ENCODE data around the gene FBXO38.

FBXO38 gene

GRCh38 chr5:148469501-148469935, 85.8 kb downstream of the FBXO38 start:
- no peak overlapping the region for H3K4me3 ChIP-seq (ENCODE audit: insufficient read depth, low read depth, low read length)
- no peaks in the 10 kb centered on the region for H3K9me3 ChIP-seq (ENCODE audit: control insufficient read depth, low read length)
- H3K36me3 ChIP-seq (ENCODE audit: control insufficient read depth, insufficient read depth, low read length) = no peaks in the 10 kb centered on the region
- 91 to 96% methylated on average over 3 to 4 of the region's 4 CpGs for WGBS, 2 experiments
- H3K4me1 ChIP-seq (ENCODE audit: control insufficient read depth, insufficient read depth, low read length) = no peaks in the 10 kb centered on the region
- H3K27ac ChIP-seq (ENCODE audit: insufficient read depth, low read depth, low read length, poor library complexity, severe bottlenecking) = no peak overlapping the region
- no peaks in the 10 kb centered on the region for H3K27me3 ChIP-seq (ENCODE audit: control insufficient read depth, insufficient read depth, low read length, poor library complexity, severe bottlenecking)

DNA sequence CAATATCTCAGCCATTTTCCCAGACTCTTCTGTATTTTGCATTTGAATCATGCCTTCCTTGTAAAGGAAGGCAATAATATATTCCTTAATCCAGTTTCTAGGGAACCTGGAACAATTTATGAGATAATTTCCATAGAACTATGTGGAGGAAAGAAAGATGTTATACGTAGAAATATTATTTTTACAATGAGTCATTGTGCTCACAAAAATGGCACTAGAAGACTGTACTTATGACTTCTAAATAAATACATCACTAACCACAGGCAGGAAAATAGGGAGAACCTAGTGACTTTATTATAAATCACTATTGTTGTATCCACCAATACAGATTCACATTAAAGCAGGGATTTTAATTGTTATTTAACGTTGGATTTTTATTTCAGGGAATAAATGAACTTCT, 87.6 kb downstream of the FBXO38 start:
- Histone ChIP-seq H3K27ac (ENCODE audit: insufficient read depth, low read depth, low read length, poor library complexity, severe bottlenecking) (no peak overlapping the region), H3K9me3 (ENCODE audit: control insufficient read depth, low read length) (no peaks in the 10 kb centered on the region), H3K4me1 (ENCODE audit: control insufficient read depth, insufficient read depth, low read length) (no peaks in the 10 kb centered on the region), H3K36me3 (ENCODE audit: control insufficient read depth, insufficient read depth, low read length) (no peaks in the 10 kb centered on the region), H3K27me3 (ENCODE audit: control insufficient read depth, insufficient read depth, low read length, poor library complexity, severe bottlenecking) (no peaks in the 10 kb centered on the region), H3K4me3 (ENCODE audit: insufficient read depth, low read depth, low read length) (no peak overlapping the region)
- 83 to 89% methylated on average over 1 of the region's 2 CpGs for WGBS, 2 experiments

DNA sequence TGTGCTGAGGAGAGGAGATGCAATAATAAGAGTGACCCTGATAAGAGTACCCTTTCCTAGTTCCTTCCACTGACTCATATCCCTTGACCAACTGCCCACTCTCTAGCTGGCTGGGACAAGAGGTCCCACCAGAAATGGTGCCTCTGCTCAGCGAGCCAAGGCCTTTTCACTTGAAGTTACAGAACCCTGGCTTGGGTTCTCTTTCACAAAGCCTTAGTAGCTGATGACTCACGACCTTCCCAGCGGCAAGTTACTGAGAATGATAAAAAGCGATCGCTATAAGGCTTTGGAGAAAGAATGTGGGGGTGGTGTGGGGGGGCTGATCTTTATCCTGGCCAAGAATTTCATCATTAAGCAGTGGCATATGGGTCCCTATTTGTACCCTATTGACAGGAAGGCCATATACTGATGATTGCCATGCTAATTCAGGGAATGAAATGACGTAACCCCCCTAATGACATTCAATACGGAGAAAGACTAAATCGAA, 90.3 kb downstream of the FBXO38 start:
- H3K27me3 ChIP-seq (ENCODE audit: control insufficient read depth, insufficient read depth, low read length, poor library complexity, severe bottlenecking) = no peaks in the 10 kb centered on the region
- no peak overlapping the region for H3K4me3 ChIP-seq (ENCODE audit: insufficient read depth, low read depth, low read length)
- 79 to 82% methylated on average over 8 of the region's 8 CpGs for WGBS, 2 experiments
- no peaks in the 10 kb centered on the region for H3K9me3 ChIP-seq (ENCODE audit: control insufficient read depth, low read length)
- no peak overlapping the region for H3K27ac ChIP-seq (ENCODE audit: insufficient read depth, low read depth, low read length, poor library complexity, severe bottlenecking)
- H3K36me3 ChIP-seq (ENCODE audit: control insufficient read depth, insufficient read depth, low read length) = no peaks in the 10 kb centered on the region
- H3K4me1 ChIP-seq (ENCODE audit: control insufficient read depth, insufficient read depth, low read length) = no peaks in the 10 kb centered on the region

DNA sequence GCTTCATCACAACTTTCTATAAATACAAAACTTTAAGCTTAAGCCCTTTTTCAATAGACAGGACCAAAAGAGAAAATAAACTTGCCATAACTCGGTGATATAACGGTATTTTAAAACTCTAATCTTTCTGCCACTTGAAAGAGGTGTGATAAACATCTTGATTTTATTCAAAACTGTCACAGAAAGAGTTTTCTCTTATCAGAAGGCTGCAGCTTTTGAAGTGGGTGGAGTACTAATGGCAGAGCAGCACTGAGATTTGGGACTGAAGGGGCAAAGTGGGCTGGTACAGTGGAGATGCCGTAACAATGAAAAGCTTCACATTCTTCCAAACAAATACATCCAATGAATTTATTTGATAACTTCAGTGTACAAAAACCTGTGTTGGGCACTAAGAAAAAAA, 92.5 kb downstream of the FBXO38 start:
- Histone ChIP-seq H3K27ac (ENCODE audit: insufficient read depth, low read depth, low read length, poor library complexity, severe bottlenecking) (no peak overlapping the region), H3K27me3 (ENCODE audit: control insufficient read depth, insufficient read depth, low read length, poor library complexity, severe bottlenecking) (no peaks in the 10 kb centered on the region), H3K36me3 (ENCODE audit: control insufficient read depth, insufficient read depth, low read length) (no peaks in the 10 kb centered on the region), H3K9me3 (ENCODE audit: control insufficient read depth, low read length) (no peaks in the 10 kb centered on the region), H3K4me3 (ENCODE audit: insufficient read depth, low read depth, low read length) (no peak overlapping the region), H3K4me1 (ENCODE audit: control insufficient read depth, insufficient read depth, low read length) (no peaks in the 10 kb centered on the region)
- WGBS, 2 experiments = 91 to 100% methylated on average over 2 to 3 of the region's 3 CpGs

- Histone ChIP-seq H3K4me1 (ENCODE audit: control insufficient read depth, insufficient read depth, low read length) (no peaks in the 10 kb centered on the region), H3K9me3 (ENCODE audit: control insufficient read depth, low read length) (no peaks in the 10 kb centered on the region), H3K36me3 (ENCODE audit: control insufficient read depth, insufficient read depth, low read length) (no peaks in the 10 kb centered on the region), H3K27ac (ENCODE audit: insufficient read depth, low read depth, low read length, poor library complexity, severe bottlenecking) (no peak overlapping the region), H3K4me3 (ENCODE audit: insufficient read depth, low read depth, low read length) (no peak overlapping the region), H3K27me3 (ENCODE audit: control insufficient read depth, insufficient read depth, low read length, poor library complexity, severe bottlenecking) (no peaks in the 10 kb centered on the region)
- WGBS, 2 experiments = 90 to 91% methylated on average over 3 of the region's 3 CpGs
These were observed 93.7 kb downstream of the FBXO38 start for GRCh38 chr5:148477429-148477828.

DNA sequence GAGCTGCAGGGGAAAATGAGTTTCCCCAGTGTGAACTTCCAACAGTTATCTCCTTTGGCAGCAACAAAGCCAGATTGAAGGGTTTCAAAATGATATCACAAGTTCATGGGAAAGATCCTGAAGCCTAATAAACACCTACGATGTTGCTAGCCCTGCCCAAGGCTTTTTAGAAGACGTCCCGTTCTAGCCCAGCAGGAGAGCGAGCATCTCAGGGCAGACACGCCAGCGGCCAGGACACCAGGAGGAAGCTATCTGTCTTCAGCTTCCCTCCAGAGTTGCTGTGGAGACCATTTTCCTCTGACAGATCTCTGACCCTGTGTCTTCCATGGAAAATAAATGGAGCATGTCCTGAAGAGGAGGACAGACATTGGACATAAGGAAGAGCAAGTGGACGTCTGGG, 98.4 kb downstream of the FBXO38 start:
- H3K4me3 ChIP-seq (ENCODE audit: insufficient read depth, low read depth, low read length) = no peak overlapping the region
- no peaks in the 10 kb centered on the region for H3K4me1 ChIP-seq (ENCODE audit: control insufficient read depth, insufficient read depth, low read length)
- H3K9me3 ChIP-seq (ENCODE audit: control insufficient read depth, low read length) = no peaks in the 10 kb centered on the region
- H3K27ac ChIP-seq (ENCODE audit: insufficient read depth, low read depth, low read length, poor library complexity, severe bottlenecking) = no peak overlapping the region
- WGBS, 2 experiments = 87 to 90% methylated on average over 7 of the region's 7 CpGs
- H3K36me3 ChIP-seq (ENCODE audit: control insufficient read depth, insufficient read depth, low read length) = no peaks in the 10 kb centered on the region
- H3K27me3 ChIP-seq (ENCODE audit: control insufficient read depth, insufficient read depth, low read length, poor library complexity, severe bottlenecking) = no peaks in the 10 kb centered on the region

DNA sequence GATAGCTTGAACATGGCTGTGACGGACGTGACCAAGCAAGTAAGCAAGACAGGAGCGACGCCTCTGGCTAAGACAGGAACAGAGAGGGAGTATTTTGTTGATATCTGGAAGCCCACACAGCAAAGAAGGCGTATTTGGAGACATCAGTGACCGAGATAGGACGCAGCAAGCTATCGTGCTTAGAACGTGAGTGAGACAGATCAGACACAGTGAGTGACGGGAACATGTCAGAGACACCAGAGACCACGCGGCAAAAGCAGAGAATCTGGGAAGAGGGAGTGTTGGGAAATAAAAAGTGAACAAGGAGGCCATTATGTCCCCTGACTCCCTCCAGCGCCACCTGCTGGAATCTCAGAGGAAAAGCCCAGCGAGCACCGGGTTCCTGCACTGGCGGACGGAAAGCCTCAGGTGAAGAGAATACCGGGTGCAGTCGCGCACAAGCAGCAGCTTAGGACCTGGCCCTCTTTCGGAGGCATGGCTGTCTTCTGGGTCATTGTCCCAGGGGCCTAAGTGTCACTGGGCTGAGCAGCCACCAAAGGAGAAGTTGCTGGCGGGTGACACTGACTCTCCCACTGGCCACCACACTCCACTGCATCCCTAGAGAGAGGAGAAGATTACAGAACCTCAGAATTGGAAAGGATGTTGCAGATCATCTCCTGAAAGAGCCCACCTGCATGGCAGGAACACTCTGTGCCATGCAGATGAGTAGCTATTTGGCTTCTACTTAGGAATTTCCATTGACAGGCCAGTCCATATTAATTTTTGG, 99.1 kb downstream of the FBXO38 start:
- 64 to 66% methylated on average over 22 of the region's 22 CpGs for WGBS, 2 experiments
- H3K36me3 ChIP-seq (ENCODE audit: control insufficient read depth, insufficient read depth, low read length) = no peaks in the 10 kb centered on the region
- H3K4me1 ChIP-seq (ENCODE audit: control insufficient read depth, insufficient read depth, low read length) = no peaks in the 10 kb centered on the region
- H3K27me3 ChIP-seq (ENCODE audit: control insufficient read depth, insufficient read depth, low read length, poor library complexity, severe bottlenecking) = no peaks in the 10 kb centered on the region
- no peaks in the 10 kb centered on the region for H3K9me3 ChIP-seq (ENCODE audit: control insufficient read depth, low read length)
- H3K27ac ChIP-seq (ENCODE audit: insufficient read depth, low read depth, low read length, poor library complexity, severe bottlenecking) = no peak overlapping the region
- H3K4me3 ChIP-seq (ENCODE audit: insufficient read depth, low read depth, low read length) = no peak overlapping the region

- 78 to 100% methylated on average over 1 to 3 of the region's 3 CpGs for WGBS, 2 experiments
- Histone ChIP-seq H3K9me3 (ENCODE audit: control insufficient read depth, low read length) (no peaks in the 10 kb centered on the region), H3K4me3 (ENCODE audit: insufficient read depth, low read depth, low read length) (no peak overlapping the region), H3K27me3 (ENCODE audit: control insufficient read depth, insufficient read depth, low read length, poor library complexity, severe bottlenecking) (no peaks in the 10 kb centered on the region), H3K36me3 (ENCODE audit: control insufficient read depth, insufficient read depth, low read length) (no peaks in the 10 kb centered on the region), H3K4me1 (ENCODE audit: control insufficient read depth, insufficient read depth, low read length) (no peaks in the 10 kb centered on the region), H3K27ac (ENCODE audit: insufficient read depth, low read depth, low read length, poor library complexity, severe bottlenecking) (no peak overlapping the region)
These were observed 100.0 kb downstream of the FBXO38 start for GRCh38 chr5:148483750-148484149.

DNA sequence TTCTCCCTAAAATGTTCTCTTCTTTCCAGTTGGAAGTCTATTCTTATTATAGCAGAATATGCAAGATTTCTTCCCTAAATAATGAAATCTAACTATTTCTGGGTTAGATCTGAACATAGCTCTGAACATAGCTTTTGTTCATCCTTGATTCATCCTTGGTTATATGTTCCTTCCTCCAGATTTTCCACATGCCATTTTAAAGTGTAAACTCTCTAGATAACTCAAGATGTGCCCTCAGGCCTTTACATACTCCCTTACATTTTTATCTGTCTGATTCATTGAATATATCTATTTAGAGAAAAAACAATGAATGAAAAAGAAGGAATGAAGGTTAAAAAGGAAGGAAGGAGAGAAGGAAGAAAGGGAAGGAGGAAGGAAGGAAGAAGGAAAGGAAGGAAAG, 100.9 kb downstream of the FBXO38 start:
- Histone ChIP-seq H3K27me3 (ENCODE audit: control insufficient read depth, insufficient read depth, low read length, poor library complexity, severe bottlenecking) (no peaks in the 10 kb centered on the region), H3K27ac (ENCODE audit: insufficient read depth, low read depth, low read length, poor library complexity, severe bottlenecking) (no peak overlapping the region), H3K9me3 (ENCODE audit: control insufficient read depth, low read length) (no peaks in the 10 kb centered on the region), H3K36me3 (ENCODE audit: control insufficient read depth, insufficient read depth, low read length) (no peaks in the 10 kb centered on the region), H3K4me1 (ENCODE audit: control insufficient read depth, insufficient read depth, low read length) (no peaks in the 10 kb centered on the region), H3K4me3 (ENCODE audit: insufficient read depth, low read depth, low read length) (no peak overlapping the region)

DNA sequence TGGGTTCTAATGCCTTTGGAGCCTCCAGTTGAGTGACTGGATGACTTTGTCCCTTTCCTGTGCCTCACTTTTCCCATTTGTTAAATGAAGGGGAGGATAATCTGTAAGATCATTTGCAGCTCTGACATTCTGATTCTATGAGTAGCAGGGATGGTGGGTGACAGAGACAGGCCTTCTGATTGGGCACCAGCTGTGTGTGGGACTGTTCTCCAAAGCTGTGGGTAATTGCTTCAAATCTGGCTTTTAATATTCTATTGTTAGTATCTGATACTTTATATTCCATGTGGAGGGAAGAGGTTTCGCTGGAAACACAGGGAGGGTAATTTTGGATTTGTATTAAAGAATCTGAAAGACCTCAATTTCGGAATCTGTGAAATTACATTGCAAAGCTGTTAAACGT, 102.7 kb downstream of the FBXO38 start:
- H3K27ac ChIP-seq (ENCODE audit: insufficient read depth, low read depth, low read length, poor library complexity, severe bottlenecking) = no peak overlapping the region
- no peak overlapping the region for H3K4me3 ChIP-seq (ENCODE audit: insufficient read depth, low read depth, low read length)
- H3K9me3 ChIP-seq (ENCODE audit: control insufficient read depth, low read length) = no peaks in the 10 kb centered on the region
- no peaks in the 10 kb centered on the region for H3K36me3 ChIP-seq (ENCODE audit: control insufficient read depth, insufficient read depth, low read length)
- H3K4me1 ChIP-seq (ENCODE audit: control insufficient read depth, insufficient read depth, low read length) = no peaks in the 10 kb centered on the region
- WGBS, 2 experiments = 87 to 90% methylated on average over 3 of the region's 3 CpGs
- H3K27me3 ChIP-seq (ENCODE audit: control insufficient read depth, insufficient read depth, low read length, poor library complexity, severe bottlenecking) = no peaks in the 10 kb centered on the region
